Mesenchymal stem cell (in vitro differentiated cells and primary cell): Measurements from ENCODE around the gene METAP1D.

ENCODE experiments used
- DNase-seq: peaks from one replicate; pipeline ENCODE4 v3.0.0-alpha.2; 2013
- H2AFZ ChIP-seq: one replicate; pipeline ENCODE4 v1.6.1; 2013; ENCODE audit warnings: low read depth, mild to moderate bottlenecking, control low read depth, inconsistent platforms, low read length, moderate library complexity
- H2AK5ac ChIP-seq: 2 replicates; pipeline ENCODE4 v1.6.1; 2013; ENCODE audit warnings: low read length, moderate library complexity, mild to moderate bottlenecking, inconsistent platforms; ENCODE audit not compliant: severe bottlenecking
- H2BK120ac ChIP-seq: one replicate; pipeline ENCODE4 v1.6.1; 2013; ENCODE audit warnings: low read depth, mild to moderate bottlenecking, inconsistent platforms, low read length, moderate library complexity
- H2BK12ac ChIP-seq, 2 experiments: one replicate each; pipeline ENCODE4 v1.6.1; 2013; ENCODE audit warnings: inconsistent platforms in 2 of 2, low read length in 2 of 2, mild to moderate bottlenecking in 2 of 2, moderate library complexity in 2 of 2, control low read depth in 1 of 2
- H2BK15ac ChIP-seq: one replicate; pipeline ENCODE4 v1.6.1; 2013; ENCODE audit warnings: mild to moderate bottlenecking, low read depth, inconsistent platforms; ENCODE audit not compliant: poor library complexity, severe bottlenecking
- H2BK5ac ChIP-seq: 2 replicates; pipeline ENCODE4 v1.6.1; 2013; ENCODE audit warnings: low read depth, mild to moderate bottlenecking, low read length, control low read depth, inconsistent platforms; ENCODE audit not compliant: poor library complexity, severe bottlenecking
- H3K14ac ChIP-seq, 2 experiments: one replicate each; pipeline ENCODE4 v1.6.1; 2013; ENCODE audit warnings: inconsistent platforms in 2 of 2, low read length in 2 of 2, control low read depth in 1 of 2, mild to moderate bottlenecking in 1 of 2, moderate library complexity in 1 of 2
- H3K18ac ChIP-seq, 2 experiments: one replicate each; pipeline ENCODE4 v1.6.1; 2013; ENCODE audit warnings: inconsistent platforms in 2 of 2, low read length in 2 of 2, control low read depth in 1 of 2, low read depth in 1 of 2, mild to moderate bottlenecking in 1 of 2
- H3K23ac ChIP-seq, 2 experiments: one replicate each; pipeline ENCODE4 v1.6.1; 2013; ENCODE audit warnings: inconsistent platforms in 2 of 2, low read length in 2 of 2, mild to moderate bottlenecking in 2 of 2, moderate library complexity in 2 of 2, control low read depth in 1 of 2
- H3K27ac ChIP-seq: 2 replicates; pipeline ENCODE4 v1.5.1; 2013; ENCODE audit warnings: mild to moderate bottlenecking, moderate library complexity, low read length, control low read depth, inconsistent platforms; ENCODE audit not compliant: poor library complexity, severe bottlenecking
- H3K27me3 ChIP-seq, 2 experiments: 2 replicates each; pipeline versions ENCODE4 v1.6.1 to v1.7.0; 2013; ENCODE audit warnings: low read length in 2 of 2, mild to moderate bottlenecking in 2 of 2, moderate library complexity in 2 of 2, control low read depth in 1 of 2, inconsistent platforms in 1 of 2; ENCODE audit not compliant: control insufficient read depth in 1 of 2, insufficient read depth in 1 of 2
- H3K36me3 ChIP-seq, 2 experiments: 2 replicates each; pipeline versions ENCODE4 v1.6.1 to v1.7.0; 2013; ENCODE audit warnings: low read length in 2 of 2, control low read depth in 1 of 2, inconsistent platforms in 1 of 2, low read depth in 1 of 2, mild to moderate bottlenecking in 1 of 2; ENCODE audit not compliant: insufficient read depth in 2 of 2, control insufficient read depth in 1 of 2
- H3K4ac ChIP-seq, 2 experiments: one replicate each; pipeline ENCODE4 v1.6.1; 2013; ENCODE audit warnings: inconsistent platforms in 2 of 2, low read length in 2 of 2, mild to moderate bottlenecking in 2 of 2, moderate library complexity in 2 of 2, control low read depth in 1 of 2, low read depth in 1 of 2
- H3K4me1 ChIP-seq: 2 replicates; pipeline ENCODE4 v1.6.1; 2013; ENCODE audit warnings: low read depth, low read length, control low read depth; ENCODE audit not compliant: control insufficient read depth, insufficient read depth
- H3K4me2 ChIP-seq: 2 replicates; pipeline ENCODE4 v1.6.1; 2013; ENCODE audit warnings: low read length, mild to moderate bottlenecking, inconsistent platforms; ENCODE audit not compliant: poor library complexity, severe bottlenecking
- H3K4me3 ChIP-seq, 2 experiments: 2 replicates each; pipeline versions ENCODE4 v1.5.1 to v1.7.0; 2013; ENCODE audit warnings: low read length in 2 of 2, mild to moderate bottlenecking in 2 of 2, control low read depth in 1 of 2, low read depth in 1 of 2; ENCODE audit not compliant: insufficient read depth in 1 of 2
- H3K79me1 ChIP-seq: replicated peaks from 2 replicates; pipeline ENCODE4 v1.6.1; 2013; ENCODE audit warnings: mild to moderate bottlenecking, control low read depth, low read length, inconsistent platforms; ENCODE audit not compliant: poor library complexity, severe bottlenecking
- H3K9ac ChIP-seq: 2 replicates; pipeline ENCODE4 v1.7.0; 2013; ENCODE audit warnings: mild to moderate bottlenecking, low read length, moderate library complexity
- H3K9me3 ChIP-seq: 2 replicates; pipeline ENCODE4 v1.7.0; 2013; ENCODE audit warnings: mild to moderate bottlenecking, low read length; ENCODE audit not compliant: control insufficient read depth
- H4K8ac ChIP-seq: one replicate; pipeline ENCODE4 v1.6.1; 2013; ENCODE audit warnings: inconsistent platforms, mild to moderate bottlenecking, low read length, moderate library complexity
- H4K91ac ChIP-seq: one replicate; pipeline ENCODE4 v1.6.1; 2013; ENCODE audit warnings: mild to moderate bottlenecking, low read length, inconsistent platforms
- WGBS: methylation state at CpG from one replicate; pipeline ENCODE4 v1.1.7; 2013; ENCODE audit warnings: mixed read lengths; 5-methylcytosine and 5-hydroxymethylcytosine counted together

The METAP1D gene

GRCh38 chr2:171999161-171999560 is 592 bp upstream of the METAP1D start:
- H3K27me3 ChIP-seq, result peaks cover 5 to 7% of the 10 kb centered on the region in 2 experiments
- 76% methylated on average over 4 of the region's 4 CpGs for WGBS

GRCh38 chr2:172000696-172001361 is 1.1 kb downstream of the METAP1D start:
- Histone ChIP-seq H2BK15ac (no peak overlapping the region), H3K4ac (no peak overlapping the region), H3K4me3 (peak overlapping the region in 1 of 2 experiments; percentile 96), H3K4me1 (no peaks in the 10 kb centered on the region), H3K23ac (no peak overlapping the region), H2BK5ac (no peak overlapping the region), H3K14ac (no peak overlapping the region), H3K27ac (no peak overlapping the region), H2BK12ac (no peak overlapping the region), H3K18ac (no peak overlapping the region), H3K4me2 (no peak overlapping the region), H4K8ac (no peak overlapping the region), H3K36me3 (no peaks in the 10 kb centered on the region), H3K9ac (peak overlapping the region; percentile 92), H3K27me3 (peaks cover 5 to 7% of the 10 kb centered on the region in 2 experiments), H2BK120ac (no peak overlapping the region), H4K91ac (no peak overlapping the region), H2AK5ac (no peak overlapping the region), H3K9me3 (no peaks in the 10 kb centered on the region), H3K79me1 (no peaks in the 10 kb centered on the region), H2AFZ (no peak overlapping the region)
- DNase-seq, result no peak
- WGBS, result 99% methylated on average over 10 of the region's 13 CpGs

More at GRCh38 chr2:171999161-171999560, 592 bp upstream of the METAP1D start:
- Histone ChIP-seq H2AK5ac (no peak overlapping the region), H3K27ac (no peak overlapping the region), H3K79me1 (no peaks in the 10 kb centered on the region), H3K4me2 (peak overlapping the region; percentile 87), H2BK12ac (no peak overlapping the region), H3K36me3 (no peaks in the 10 kb centered on the region), H2BK15ac (no peak overlapping the region), H2BK5ac (no peak overlapping the region), H2BK120ac (no peak overlapping the region), H3K9me3 (no peaks in the 10 kb centered on the region), H3K4me3 (peak overlapping the region in 1 of 2 experiments; percentile 96), H3K14ac (no peak overlapping the region), H3K9ac (peak overlapping the region; percentile 92), H4K8ac (peak overlapping the region; percentile 66), H3K4ac (peak overlapping the region in 1 of 2 experiments; percentile 74), H4K91ac (no peak overlapping the region), H2AFZ (peak overlapping the region; percentile 84), H3K18ac (no peak overlapping the region), H3K4me1 (no peaks in the 10 kb centered on the region), H3K23ac (no peak overlapping the region)
- no peak for DNase-seq

GRCh38 chr2:172007372-172007771 is 7.6 kb downstream of the METAP1D start:
- Histone ChIP-seq H3K4me3 (no peak overlapping the region), H2AFZ (no peak overlapping the region), H3K18ac (no peak overlapping the region), H3K14ac (no peak overlapping the region), H2BK5ac (no peak overlapping the region), H3K4ac (no peak overlapping the region), H3K9me3 (no peaks in the 10 kb centered on the region), H2BK15ac (no peak overlapping the region), H4K8ac (no peak overlapping the region), H3K79me1 (peaks cover 5% of the 10 kb centered on the region), H3K27me3 (no peaks in the 10 kb centered on the region), H3K23ac (no peak overlapping the region), H3K9ac (no peak overlapping the region), H3K36me3 (no peaks in the 10 kb centered on the region), H3K4me2 (no peak overlapping the region), H4K91ac (no peak overlapping the region), H3K4me1 (no peaks in the 10 kb centered on the region), H2AK5ac (no peak overlapping the region), H3K27ac (no peak overlapping the region), H2BK12ac (no peak overlapping the region), H2BK120ac (no peak overlapping the region)
- no peak for DNase-seq
- 100% methylated on average over 1 of the region's 1 CpG for WGBS

GRCh38 chr2:172009823-172010222 is 10.1 kb downstream of the METAP1D start:
- 99% methylated on average over 3 of the region's 4 CpGs for WGBS
- no peak for DNase-seq

More at GRCh38 chr2:172009823-172010222, 10.1 kb downstream of the METAP1D start:
- Histone ChIP-seq H3K23ac (no peak overlapping the region), H3K9ac (no peak overlapping the region), H3K9me3 (no peaks in the 10 kb centered on the region), H3K36me3 (no peaks in the 10 kb centered on the region), H2AFZ (no peak overlapping the region), H2BK120ac (no peak overlapping the region), H3K14ac (no peak overlapping the region), H3K27me3 (no peaks in the 10 kb centered on the region), H4K91ac (no peak overlapping the region), H3K4me1 (peaks cover 3% of the 10 kb centered on the region), H4K8ac (no peak overlapping the region), H2BK5ac (no peak overlapping the region), H3K79me1 (peaks cover 11% of the 10 kb centered on the region), H2BK15ac (no peak overlapping the region), H3K4me2 (no peak overlapping the region), H2BK12ac (no peak overlapping the region), H2AK5ac (no peak overlapping the region), H3K4ac (no peak overlapping the region), H3K18ac (no peak overlapping the region), H3K4me3 (no peak overlapping the region), H3K27ac (no peak overlapping the region)
